ENCODE data around the gene WASHC4. TPM values are rescaled to one million over a fixed set of nuclear protein-coding genes. Genes with fewer than 3 reads are reported as not detected.

WASHC4 gene
- total RNA-seq, 1 experiment from 2014 or later = 46.9 TPM

DNA sequence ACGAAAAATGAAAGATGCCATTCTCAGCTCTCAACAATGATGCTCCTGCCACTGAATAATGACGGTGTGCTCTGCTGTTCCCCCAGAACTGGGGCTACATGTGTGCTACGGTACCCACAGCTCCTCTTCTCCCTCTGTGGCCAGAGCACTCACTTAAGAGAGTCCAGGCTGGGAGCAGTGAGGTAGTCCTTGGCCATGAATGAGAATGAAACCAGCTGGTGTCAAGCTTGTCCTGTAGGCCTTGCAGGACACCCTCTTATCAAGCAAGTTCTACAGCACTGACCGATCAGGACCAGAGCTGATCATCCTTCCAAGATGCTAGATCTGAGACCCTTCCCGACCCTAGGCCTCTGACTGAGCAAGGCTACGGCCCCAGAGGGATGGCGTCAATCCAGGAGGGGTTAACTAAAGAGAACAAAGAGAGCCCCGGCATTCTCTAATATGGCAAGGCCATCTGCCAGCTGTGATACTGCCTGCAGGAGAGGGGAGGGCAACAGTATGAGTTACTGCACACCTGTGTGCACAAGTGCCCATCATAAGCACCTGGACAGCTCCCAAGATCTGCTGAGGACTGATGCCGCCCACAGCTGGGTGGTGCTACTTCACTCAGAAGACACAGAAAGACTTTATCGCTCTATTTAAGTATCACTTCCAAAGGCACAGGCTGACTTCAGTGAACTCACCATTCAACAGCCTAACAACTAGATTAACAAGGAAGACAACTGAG, 98.0 kb downstream of the WASHC4 start:
- no peaks in the 10 kb centered on the region for H3K9me2 ChIP-seq (replicated peaks; ENCODE audit: low read length)
- peak; percentile 10; the same call in 1 of the 2 replicates for ATAC-seq
- ChIA-PET CTCF (interaction anchor here (0.8 kb wide), 1 partner anchor 177 kb away, joined by 5 read pairs; no protein-coding TSS in a partner anchor), POLR2A (ENCODE audit: unreplicated experiment) (no interaction called here)
- H3K27me3 ChIP-seq (ENCODE audit: low read length) = no peaks in the 10 kb centered on the region
- TF ChIP-seq EZH2phosphoT487 (IDR thresholded peaks at IDR 0.05; ENCODE audit: borderline replicate concordance, low read length) = no peak
- no peak for TF ChIP-seq EZH2 (IDR thresholded peaks at IDR 0.05; ENCODE audit: low read length, unreplicated experiment)
- TF ChIP-seq, protein P1, sequence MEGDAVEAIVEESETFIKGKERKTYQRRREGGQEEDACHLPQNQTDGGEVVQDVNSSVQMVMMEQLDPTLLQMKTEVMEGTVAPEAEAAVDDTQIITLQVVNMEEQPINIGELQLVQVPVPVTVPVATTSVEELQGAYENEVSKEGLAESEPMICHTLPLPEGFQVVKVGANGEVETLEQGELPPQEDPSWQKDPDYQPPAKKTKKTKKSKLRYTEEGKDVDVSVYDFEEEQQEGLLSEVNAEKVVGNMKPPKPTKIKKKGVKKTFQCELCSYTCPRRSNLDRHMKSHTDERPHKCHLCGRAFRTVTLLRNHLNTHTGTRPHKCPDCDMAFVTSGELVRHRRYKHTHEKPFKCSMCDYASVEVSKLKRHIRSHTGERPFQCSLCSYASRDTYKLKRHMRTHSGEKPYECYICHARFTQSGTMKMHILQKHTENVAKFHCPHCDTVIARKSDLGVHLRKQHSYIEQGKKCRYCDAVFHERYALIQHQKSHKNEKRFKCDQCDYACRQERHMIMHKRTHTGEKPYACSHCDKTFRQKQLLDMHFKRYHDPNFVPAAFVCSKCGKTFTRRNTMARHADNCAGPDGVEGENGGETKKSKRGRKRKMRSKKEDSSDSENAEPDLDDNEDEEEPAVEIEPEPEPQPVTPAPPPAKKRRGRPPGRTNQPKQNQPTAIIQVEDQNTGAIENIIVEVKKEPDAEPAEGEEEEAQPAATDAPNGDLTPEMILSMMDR (conservative IDR thresholded peaks at IDR 0.05; ENCODE audit: low read depth, low read length) = no peak
- H3K4me3 ChIP-seq (ENCODE audit: low read length) = no peak overlapping the region
- peak overlapping the region; percentile 25 for H3K9ac ChIP-seq (ENCODE audit: low read length)
- H3K9me3 ChIP-seq (ENCODE audit: low read length) = no peaks in the 10 kb centered on the region
- no peaks in the 10 kb centered on the region for H3F3A ChIP-seq (ENCODE audit: low read length, unreplicated experiment)
- no peak overlapping the region for H2AFZ ChIP-seq (ENCODE audit: low read length)
- no TSS peak for BruUV-seq (replicated peaks)
- intact Hi-C loops (cut with micrococcal nuclease) = no loop called here
- peak overlapping the region; percentile 77 for H3K27ac ChIP-seq (ENCODE audit: low read length)
- H3K79me2 ChIP-seq (ENCODE audit: low read length) = no peaks in the 10 kb centered on the region
- H3K36me3 ChIP-seq (ENCODE audit: low read depth, low read length) = peaks cover 48% of the 10 kb centered on the region
- DNase-seq = no peak
- peaks cover 15% of the 10 kb centered on the region for H3K4me1 ChIP-seq (ENCODE audit: insufficient read depth, low read length)
- no peaks in the 10 kb centered on the region for H4K20me1 ChIP-seq (ENCODE audit: low read length)
- H3K4me2 ChIP-seq (ENCODE audit: low read length) = no peak overlapping the region

DNA sequence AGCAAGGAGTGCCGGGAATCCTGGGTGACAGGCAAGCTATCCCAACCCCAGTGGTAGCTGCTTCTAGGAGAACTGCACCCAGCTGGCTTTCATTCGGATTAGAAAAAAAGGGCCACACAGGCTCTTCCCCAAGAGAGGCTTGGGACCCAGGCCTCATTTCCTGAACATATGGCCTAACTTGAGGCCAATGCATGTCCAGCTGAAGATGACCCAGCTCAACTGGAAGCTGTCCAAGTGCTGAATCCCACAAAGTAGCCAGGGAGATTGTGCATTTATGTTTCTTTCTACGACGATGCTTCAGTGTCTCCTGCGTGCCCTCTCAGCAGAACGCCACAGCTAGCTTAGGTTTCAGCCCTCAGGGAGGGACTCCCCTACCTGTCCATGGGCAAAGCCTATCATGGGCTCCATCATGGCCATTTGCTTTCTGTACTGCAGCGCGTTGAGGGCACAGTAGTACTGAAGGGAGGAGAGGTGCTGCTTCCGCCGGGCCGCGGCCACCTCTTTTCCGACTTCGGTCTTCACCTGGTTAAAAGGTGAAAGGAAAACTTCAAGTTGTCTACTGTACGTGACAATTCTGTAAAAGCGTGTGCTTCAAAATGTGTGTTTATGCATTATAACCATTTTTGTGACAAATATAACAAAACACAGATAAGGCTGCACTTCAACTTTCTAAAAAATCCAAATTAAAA, 99.3 kb downstream of the WASHC4 start:
- ChIA-PET CTCF (no interaction called here), POLR2A (ENCODE audit: unreplicated experiment) (no interaction called here)
- TF ChIP-seq, protein P1 (conservative IDR thresholded peaks at IDR 0.05; ENCODE audit: low read depth, low read length) = no peak
- TF ChIP-seq EZH2 (IDR thresholded peaks at IDR 0.05; ENCODE audit: low read length, unreplicated experiment) (no peak), EZH2phosphoT487 (IDR thresholded peaks at IDR 0.05; ENCODE audit: borderline replicate concordance, low read length) (no peak)
- Histone ChIP-seq H3K36me3 (ENCODE audit: low read depth, low read length) (peaks cover 41% of the 10 kb centered on the region), H3K27ac (ENCODE audit: low read length) (no peak overlapping the region), H3K79me2 (ENCODE audit: low read length) (no peaks in the 10 kb centered on the region), H3K4me1 (ENCODE audit: insufficient read depth, low read length) (peaks cover 15% of the 10 kb centered on the region), H4K20me1 (ENCODE audit: low read length) (no peaks in the 10 kb centered on the region), H3K4me3 (ENCODE audit: low read length) (no peak overlapping the region), H3K27me3 (ENCODE audit: low read length) (no peaks in the 10 kb centered on the region), H3K4me2 (ENCODE audit: low read length) (no peak overlapping the region), H3K9me3 (ENCODE audit: low read length) (no peaks in the 10 kb centered on the region), H3K9me2 (replicated peaks; ENCODE audit: low read length) (no peaks in the 10 kb centered on the region), H2AFZ (ENCODE audit: low read length) (no peak overlapping the region), H3F3A (ENCODE audit: low read length, unreplicated experiment) (no peaks in the 10 kb centered on the region), H3K9ac (ENCODE audit: low read length) (no peak overlapping the region)
- no peak for DNase-seq
- BruUV-seq (replicated peaks) = no TSS peak
- no peak for ATAC-seq
- intact Hi-C loops (cut with micrococcal nuclease) = no loop called here

DNA sequence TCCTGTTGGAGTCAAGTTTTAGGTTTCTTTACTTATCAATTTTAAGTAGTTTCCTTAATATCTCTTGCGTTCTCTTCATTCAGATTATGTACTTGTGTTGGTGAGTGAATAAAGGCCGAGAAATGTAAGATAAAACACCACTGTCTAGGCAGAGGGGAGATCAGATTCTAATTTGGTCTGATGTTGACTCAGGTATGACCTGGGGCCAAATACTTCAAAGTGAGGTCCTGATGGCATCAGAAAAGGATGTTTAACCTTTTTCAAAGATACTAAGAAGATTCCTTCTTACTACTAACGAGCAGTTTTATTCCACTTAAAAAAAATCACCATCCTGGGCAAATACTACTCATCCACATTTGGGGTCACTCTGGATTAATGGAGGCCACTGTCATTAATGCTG, 101.6 kb downstream of the WASHC4 start:
- Histone ChIP-seq H2AFZ (ENCODE audit: low read length) (no peak overlapping the region), H3K9me2 (replicated peaks; ENCODE audit: low read length) (no peaks in the 10 kb centered on the region), H3K4me3 (ENCODE audit: low read length) (no peak overlapping the region), H3K79me2 (ENCODE audit: low read length) (no peaks in the 10 kb centered on the region), H3K9ac (ENCODE audit: low read length) (no peak overlapping the region), H3K27ac (ENCODE audit: low read length) (no peak overlapping the region), H3F3A (ENCODE audit: low read length, unreplicated experiment) (no peaks in the 10 kb centered on the region), H3K9me3 (ENCODE audit: low read length) (no peaks in the 10 kb centered on the region), H3K4me2 (ENCODE audit: low read length) (no peak overlapping the region), H3K4me1 (ENCODE audit: insufficient read depth, low read length) (peaks cover 36% of the 10 kb centered on the region), H4K20me1 (ENCODE audit: low read length) (no peaks in the 10 kb centered on the region), H3K36me3 (ENCODE audit: low read depth, low read length) (peaks cover 26% of the 10 kb centered on the region), H3K27me3 (ENCODE audit: low read length) (no peaks in the 10 kb centered on the region)
- BruUV-seq (replicated peaks) = no TSS peak
- intact Hi-C loops (cut with micrococcal nuclease) = no loop called here
- ChIA-PET POLR2A (ENCODE audit: unreplicated experiment) (interaction anchor here (0.6 kb wide), 1 partner anchor 27 kb away, joined by 7 read pairs; the partner anchor contains the start of gene APPL2), CTCF (no interaction called here)
- no peak for DNase-seq
- TF ChIP-seq, protein P1 (conservative IDR thresholded peaks at IDR 0.05; ENCODE audit: low read depth, low read length) = no peak
- no peak for TF ChIP-seq EZH2phosphoT487 (IDR thresholded peaks at IDR 0.05; ENCODE audit: borderline replicate concordance, low read length)
- no peak for TF ChIP-seq EZH2 (IDR thresholded peaks at IDR 0.05; ENCODE audit: low read length, unreplicated experiment)
- no peak for ATAC-seq
